Right forelimb (tissue), 1 donor: ENCODE measurements around the gene TLR10.
"Not testable (repeated sequence)": the region's sequence is repeated elsewhere in the genome, so short reads cannot be mapped to it uniquely, and the experiment has no call there.

Experiments
- DNase-seq: peaks from one replicate; pipeline ENCODE4 v3.0.0-alpha.2; 2018

The TLR10 gene

DNA sequence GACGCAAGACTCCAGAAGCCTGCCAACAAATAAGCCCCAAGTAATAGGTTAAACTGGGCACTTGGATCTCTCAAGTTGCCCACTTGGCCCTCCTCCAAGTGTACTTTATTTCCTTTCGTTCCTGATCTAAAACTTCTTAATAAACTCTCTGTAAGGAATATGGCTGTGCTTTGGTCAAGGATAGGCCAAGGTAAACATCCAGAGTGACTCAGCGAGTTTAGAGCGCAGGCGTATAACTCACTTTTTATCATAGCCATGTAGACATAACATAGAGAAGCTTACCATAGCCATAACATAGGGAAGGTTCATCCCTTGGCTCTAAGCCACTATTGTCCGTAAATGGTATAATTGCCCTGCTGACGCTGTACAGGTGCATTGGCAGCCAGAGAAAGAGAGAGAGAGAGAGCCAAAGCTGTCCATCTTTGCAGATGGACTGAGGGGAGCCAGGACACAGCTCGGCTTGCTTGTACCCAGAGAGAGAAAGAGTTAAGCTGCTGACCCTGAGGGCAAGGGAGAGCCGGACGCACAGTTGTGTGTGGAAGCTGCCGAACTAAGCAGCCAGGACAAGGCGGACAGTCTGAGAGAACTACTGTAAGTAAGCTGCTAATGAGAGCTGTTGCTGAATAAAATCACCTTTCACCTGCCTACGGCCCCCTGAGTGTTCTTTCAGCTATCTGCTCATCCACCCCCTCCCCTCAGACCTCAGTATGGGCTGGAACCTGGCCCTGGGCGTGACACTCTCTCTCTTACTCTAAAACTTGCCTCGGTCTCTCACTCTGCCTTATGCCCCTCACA lies 20.0 kb upstream of the TLR10 start:
- DNase-seq, result no peak

DNA sequence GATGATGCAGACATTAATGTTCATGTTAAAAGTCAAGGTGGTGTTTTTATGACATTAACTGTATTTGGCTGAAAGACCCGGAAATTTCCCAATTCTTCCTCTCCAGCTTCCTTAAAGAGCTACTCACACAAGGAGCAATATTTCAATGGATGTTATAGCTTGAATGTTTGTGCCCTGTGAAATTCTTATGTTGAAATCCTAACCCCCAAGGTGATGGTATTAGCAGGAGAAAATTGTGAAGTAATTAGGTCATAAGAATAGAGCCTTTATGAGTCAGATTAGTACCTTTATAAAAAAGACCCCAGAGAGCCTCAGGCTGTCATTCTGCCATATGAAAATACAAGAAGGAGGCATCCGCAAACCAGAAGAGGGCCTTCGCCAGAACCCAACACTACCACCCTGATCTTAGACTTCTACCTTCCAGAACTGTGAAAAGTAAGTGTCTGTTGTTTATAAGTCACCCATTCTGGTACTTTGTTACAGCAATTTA lies 18.2 kb upstream of the TLR10 start:
- no peak for DNase-seq

DNA sequence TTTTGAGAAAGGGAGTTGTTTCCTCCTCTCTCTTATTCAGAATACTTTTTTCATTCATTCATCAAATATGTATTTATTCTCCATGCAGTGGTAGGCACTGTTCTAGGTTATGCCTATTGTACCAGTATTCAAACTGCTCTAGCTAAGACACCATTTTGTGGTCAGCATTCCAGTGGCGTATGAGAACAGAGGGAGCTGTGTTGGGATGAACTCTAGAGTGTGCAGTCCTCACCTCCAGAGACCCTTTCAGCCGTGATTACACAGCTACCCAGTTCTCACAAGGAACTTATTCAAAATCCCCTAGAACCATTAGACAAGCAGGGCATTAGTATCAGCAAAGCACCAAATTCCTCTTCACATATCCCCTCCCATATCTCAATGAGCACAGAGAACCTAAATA lies 17.6 kb upstream of the TLR10 start:
- no peak for DNase-seq

DNA sequence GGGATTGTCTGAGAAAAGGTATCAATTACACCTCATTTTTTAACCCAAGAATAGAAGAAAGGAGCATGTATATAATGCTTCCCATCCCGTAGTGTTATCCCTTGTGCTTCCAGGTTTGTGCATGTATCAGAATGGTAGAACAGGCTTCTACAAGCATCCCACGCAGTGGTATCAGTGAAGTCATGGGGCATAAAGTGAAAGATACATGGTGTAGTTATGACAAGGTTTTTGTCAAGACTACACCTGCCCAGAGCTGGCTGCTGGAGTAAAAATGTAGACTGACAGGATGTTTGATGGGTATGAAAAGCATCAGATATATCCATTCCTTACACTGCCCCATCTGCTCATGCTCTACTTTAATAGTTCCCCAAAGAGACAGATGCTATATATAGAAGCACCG lies 12.3 kb upstream of the TLR10 start:
- DNase-seq, result no peak

DNA sequence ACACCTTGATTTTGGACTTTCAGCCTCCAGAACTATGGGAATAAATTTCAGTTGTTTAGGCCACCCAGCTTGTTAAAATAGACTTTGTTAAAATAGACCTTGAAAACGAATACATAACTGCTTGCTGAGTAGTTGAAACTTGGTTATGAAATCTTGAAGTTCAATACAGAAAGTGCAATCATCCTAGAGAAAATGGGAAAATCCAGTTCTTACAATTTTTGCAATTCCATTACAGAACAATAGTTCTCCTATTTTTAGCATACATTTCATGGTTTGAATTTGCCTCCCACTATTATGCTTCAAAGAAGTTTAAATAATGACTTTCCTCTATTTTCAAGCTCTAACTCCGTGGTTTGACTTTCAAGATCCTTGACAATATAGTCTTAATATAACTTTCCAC lies 11.3 kb upstream of the TLR10 start:
- DNase-seq, result no peak

DNA sequence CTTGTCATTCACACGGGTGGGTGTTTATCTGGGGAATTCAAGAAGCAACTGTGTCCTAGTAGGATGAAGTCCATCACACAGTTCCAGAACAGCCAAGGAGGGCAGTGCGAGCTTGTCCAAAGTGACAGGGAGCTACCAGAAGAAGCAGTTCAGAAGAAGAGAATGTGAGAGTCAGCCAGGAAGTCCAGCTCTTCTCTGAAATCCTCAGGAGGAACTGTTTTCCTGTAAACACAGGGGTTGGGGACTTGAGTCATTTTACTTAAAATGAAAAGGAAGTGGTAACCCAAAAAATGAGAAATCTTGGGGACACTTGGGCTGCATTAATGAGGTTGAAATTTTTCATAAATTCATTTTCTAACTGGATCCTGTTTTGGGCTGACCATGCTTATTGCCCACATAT lies 8.2 kb upstream of the TLR10 start:
- DNase-seq, result no peak

DNA sequence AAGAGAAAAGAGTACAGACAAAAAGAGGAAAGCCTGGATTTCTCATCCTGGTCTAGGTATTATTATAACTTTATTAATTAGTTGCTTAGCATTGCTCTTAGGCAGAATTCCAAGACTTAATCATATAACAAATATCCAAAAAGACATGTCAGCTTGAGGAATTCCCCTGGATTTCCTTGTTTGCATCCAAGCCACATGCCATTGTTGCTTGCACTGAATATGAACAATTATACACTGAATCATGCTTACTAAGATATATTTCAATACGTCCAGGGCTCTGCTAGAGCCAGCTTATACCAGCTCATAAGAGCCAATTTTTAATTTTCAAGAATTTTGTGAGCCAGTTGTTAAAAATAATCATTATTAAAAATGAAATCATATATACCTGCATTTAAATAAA lies 5.5 kb upstream of the TLR10 start:
- DNase-seq, result no peak

DNA sequence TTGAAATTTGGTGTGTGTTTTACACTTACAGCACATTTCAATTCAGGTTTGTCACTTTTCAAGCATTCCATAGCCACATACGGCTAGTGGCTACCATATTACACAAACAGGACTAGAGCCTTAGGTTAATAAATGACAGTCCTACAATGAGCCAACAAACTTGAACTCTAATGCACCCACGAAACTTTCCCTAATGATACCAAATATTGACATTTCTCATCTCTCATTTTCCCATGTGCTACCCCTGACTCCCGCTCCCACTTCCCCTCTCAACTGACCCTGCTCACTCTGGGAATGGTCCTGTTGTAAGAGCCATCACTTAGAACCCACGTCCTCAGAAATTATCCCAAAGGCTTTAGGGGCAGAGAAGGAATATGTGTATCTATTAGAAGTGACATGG lies 4.9 kb upstream of the TLR10 start:
- no peak for DNase-seq

DNA sequence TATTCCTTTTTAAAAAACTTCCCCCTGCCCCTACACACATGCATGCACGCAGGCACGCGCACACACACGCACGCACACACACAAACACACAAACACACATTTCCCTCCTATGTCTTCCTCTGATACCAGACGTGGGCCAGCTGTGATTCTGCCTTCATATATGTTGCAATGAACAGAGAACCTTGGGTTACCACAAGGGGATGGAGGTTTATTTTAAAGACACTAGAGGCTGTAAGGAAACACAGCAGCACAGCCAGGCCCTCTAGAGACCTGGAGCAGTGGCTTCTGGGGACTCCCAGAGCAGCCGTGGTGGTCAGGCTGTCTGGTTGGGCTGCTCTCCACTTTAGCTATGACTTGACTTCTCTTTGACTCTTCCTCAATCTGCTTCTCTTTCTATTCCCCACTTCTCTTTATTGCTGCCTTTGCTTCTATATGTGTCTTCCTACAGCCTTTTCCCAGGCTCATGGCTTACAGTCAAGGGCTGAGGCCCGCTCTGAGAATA lies 3.2 kb upstream of the TLR10 start:
- DNase-seq, result no peak

DNA sequence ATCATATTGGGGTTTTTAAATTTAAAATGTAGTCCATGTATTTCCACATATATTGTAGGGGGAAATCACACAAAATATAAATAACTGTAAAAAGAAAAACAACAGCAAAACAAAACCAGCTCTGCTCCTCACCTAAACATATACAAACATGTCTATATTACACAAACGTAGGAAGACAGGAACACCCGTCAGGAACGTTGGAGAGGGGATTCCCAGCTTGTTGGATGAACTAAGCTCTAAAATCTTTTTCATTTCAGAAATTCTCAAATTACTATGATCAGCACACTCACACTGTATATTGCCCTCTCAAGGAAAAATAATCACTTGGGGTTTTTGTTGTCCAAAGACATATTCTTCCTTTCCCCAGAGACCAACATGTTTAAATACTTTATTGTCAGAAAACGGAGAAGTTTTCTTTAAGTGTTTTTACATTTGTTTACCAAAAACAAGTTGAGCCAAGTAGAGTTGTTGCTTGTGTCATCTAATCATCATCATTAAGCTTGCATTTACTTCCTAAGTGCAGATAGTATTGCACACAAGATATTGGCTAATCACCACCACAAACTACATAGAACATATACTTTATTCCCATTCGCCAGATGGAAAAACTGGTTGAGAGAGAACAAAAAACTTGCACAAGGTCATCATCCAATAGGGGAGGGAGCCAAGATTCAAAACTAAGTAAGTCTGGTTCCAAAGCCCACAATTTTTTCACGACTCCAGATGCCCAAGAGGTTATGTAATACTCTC lies 2.4 kb upstream of the TLR10 start:
- DNase-seq, result no peak

DNA sequence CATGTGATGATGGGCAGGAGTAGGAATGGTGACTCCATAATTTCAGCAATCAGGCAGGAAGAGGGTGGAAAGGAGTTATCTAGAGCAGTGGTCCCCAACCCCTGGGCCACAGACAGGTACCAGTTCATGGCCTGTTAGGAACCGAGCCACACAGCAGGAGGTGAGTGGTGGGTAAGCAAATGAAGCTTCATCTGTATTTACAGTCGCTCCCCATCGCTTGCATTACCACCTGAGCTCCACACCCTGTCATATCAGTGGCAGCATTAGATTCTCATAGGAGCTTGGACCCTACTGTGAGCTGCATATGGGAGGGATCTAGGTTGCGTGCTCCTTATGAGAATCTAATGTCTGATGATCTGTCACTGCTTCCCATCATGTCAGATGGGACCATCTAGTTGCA lies 1.4 kb upstream of the TLR10 start:
- no peak for DNase-seq

DNA sequence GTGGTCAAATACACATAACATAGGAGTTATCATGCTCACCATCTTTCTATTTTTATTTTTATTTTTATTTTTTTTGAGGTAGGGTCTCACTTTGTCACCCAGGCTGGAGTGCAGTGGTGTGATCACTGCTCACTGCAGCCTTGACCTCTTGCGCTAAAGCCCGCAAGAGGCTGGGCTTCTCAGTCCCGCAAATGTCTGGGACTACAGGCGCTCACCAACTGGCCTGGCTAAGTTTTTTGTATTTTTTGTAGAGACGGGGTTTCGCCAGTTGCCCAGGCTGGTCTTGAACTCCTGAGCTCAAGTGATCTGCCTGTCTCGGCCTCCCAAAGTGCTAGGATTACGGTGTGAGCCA lies 295 bp upstream of the TLR10 start:
- DNase-seq, result no peak

DNA sequence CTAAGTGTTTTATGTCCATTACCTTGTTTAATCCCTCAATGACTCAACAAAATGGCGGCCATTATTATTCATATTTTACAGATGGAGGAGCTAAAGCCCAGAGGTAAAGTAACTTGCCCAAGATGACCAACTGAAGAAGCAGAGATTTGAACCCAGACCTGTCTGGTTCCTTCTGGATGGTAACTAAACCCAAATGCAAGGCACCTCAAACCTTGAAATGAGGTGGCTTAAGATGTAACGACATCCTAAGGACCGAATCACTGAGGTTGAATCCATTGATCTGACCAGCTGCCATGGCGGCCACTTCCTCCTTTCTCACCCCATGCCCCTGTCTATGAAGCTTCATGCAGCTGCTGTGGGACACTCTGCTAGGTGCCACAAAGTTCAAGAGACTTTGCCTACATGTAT lies 932 bp downstream of the TLR10 start:
- no peak for DNase-seq

DNA sequence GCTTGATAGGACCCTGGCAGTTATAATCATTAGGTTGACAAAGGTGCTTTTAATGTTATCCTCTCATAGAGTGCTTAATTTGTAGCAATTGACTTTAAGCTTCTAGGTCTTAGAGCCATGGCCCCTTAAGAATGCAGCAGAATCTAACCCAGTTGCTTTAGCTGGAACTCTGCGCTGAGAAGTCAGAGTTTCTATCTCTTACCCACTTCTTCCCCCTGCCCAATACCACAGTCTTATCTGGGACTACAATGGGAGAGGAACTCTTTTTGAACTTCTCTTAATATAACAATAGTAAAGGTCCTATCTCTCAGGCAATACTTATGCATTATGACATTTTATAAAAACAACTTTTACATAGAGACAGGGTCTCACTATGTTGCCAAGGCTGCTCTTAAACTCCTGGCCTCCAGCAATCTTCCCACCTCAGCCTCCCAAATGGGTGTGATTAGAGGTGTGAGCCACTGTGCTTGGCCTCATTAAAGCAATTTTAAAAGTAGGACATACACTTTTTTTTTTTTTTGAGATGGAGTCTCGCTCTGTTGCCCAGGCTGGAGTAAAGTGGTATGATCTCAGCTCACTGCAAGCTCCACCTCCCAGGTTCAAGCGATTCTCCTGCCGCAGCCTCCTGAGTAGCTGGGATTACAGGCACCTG lies 1.8 kb downstream of the TLR10 start:
- no peak for DNase-seq

DNA sequence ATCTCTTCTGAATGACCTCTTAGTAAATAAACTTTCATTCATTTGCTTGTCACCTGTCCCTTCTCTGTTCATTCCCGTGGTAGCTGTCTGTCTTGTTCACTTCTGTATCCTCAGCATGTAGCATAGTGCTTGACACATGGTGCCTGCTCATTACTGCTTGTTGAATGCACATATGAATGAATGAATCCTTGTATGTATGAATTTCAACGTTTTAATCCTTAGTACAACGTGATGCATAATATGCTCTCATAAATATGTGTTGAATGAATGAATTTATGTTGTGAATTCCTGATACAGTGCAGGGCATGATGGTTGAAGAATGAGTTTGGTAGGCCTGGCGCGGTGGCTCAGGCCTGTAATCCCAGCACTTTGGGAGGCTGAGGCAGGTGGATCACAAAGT lies 3.0 kb downstream of the TLR10 start:
- no peak for DNase-seq

DNA sequence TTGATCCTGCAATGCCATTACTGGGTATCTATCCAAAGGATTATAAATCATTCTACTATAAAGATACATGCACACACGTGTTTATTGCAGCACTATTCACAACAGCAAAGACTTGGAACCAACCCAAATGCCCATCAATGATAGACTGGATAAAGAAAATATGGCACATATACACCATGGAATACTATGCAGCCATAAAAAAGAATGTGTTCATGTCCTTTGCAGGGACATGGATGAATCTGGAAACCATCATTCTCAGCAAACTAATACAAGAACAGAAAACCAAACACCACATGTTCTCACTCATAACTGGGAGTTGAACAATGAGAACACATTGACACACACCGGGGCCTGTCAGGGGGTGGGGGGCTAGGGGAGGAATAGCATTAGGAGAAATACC lies 4.9 kb downstream of the TLR10 start:
- DNase-seq, result not testable (repeated sequence)

DNA sequence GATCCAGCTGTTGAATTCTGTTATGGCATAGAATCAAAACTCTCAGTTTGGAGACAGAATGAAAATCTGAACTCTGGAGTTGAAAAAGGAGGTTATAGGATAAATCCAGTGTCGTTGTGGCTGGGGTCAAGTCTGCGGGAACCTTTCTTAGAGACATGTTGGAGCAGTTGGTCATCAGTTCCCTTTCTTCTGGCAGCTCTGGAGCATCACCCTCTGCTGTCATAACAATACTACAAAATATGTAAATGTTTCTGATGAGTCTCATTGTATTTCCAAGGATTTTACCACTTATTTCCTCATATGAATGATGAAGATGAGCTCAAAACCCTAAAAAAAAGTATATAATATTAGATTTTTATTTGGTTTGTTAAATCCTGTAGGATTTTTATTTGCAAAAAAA lies 7.5 kb downstream of the TLR10 start:
- DNase-seq, result no peak

DNA sequence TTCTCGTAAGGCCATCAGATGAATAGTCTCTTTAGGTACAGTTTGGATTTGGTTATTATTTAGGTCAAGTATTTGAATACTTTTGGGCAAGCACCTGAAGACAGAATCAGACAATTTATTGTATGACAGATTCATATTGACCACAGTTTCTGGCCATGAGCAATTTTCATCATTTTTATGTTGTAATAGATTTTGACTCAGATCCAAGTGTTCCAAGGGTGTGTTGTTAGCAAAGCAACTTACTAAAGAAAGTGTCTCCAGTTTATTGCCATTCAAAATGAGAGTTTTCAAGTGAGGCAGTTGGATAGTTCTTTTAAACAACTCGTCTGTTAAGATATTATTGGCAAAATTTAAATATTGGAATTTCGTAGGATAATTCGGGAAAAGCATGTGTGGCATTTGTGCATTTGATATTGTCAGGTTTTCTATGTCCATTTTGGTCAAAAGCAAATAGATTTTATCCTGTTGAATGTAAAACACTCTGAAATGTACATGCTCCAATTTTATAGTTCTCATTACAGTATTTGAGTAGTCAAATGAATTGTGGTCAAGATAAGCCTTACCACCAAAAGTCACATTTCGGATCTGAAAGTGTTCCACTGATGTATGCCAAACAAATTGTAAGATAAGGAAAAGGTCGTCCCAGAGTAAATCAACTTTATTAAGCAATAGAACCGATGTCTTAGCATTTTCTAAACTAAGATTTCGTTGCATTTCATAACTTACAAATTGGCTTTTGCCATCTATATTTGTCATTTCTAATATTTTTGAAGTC lies 8.4 kb downstream of the TLR10 start:
- DNase-seq, result no peak

DNA sequence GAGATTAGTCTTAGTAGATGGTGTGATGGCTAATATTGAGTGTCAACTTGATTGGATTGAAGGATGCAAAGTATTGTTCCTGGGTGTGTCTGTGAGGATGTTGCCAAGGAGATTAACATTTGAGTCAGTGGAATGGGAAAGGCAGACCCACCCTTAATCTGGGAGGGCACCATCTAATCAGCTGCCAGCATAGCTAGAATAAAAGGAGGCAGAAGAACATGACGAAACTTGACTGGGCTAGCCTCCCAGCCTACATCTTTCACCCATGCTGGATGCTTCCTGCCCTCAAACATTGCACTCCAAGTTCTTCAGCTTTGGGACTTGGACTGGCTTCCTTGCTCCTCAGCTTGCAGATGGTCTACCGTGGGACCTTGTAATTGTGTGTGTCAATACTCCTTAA lies 12.5 kb downstream of the TLR10 start:
- DNase-seq, result not testable (repeated sequence)

DNA sequence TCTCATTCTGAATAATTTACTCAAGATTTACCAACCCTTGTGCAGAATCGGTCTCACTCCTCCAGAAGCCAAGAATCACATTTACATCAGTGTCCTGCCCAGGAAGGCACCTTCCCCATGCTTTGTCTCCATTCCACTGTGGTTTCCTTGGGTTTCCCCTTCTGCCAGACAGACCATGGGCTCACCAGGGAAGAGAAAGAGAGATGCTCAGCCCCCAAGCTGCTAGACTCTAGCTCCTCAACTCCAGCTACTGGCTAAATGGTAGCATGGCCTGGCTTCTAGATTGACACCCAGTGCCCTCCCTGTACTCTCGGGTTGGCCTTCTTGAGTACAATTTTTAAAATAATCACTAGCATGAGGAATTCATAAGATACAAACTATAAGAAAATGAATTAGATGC lies 12.9 kb downstream of the TLR10 start:
- DNase-seq, result no peak

DNA sequence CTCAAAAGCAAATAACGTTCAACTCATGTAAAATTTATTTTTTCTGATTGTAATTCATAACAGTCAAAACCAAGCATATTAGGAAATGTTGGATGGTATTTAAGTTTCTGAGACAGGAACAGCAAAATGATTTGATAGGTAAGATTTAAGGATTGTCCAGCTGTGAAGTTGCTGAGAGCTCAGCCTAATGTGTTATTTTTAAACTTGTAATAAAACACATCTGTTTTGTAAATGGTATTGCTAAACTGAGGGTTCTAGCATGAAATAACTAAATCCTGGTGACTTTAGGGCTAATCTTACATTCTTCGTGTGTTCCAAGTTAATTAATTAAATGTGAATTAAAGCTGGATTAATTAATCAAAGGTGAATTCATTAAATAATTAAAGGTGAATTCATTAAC lies 13.3 kb downstream of the TLR10 start:
- no peak for DNase-seq

DNA sequence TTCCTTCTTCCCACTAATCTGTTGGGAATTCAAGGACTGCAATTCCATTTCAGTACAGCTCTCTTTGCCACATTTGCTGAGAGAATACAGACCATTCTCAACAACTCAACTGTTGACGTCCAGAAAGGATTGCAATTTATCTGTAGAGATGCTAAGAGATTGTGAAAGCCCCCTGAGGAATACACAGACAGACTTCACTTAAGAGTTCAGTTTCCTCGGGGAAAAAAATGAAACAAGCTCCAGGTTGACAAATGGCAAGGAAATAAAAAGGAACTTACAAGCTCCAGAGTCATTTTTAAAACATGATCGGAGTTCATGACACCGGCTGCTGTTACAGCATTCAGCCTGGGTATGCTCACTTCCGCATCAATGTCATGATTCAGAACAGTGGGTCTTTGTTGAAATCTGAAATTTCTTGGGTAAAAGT lies 13.8 kb downstream of the TLR10 start:
- no peak for DNase-seq

DNA sequence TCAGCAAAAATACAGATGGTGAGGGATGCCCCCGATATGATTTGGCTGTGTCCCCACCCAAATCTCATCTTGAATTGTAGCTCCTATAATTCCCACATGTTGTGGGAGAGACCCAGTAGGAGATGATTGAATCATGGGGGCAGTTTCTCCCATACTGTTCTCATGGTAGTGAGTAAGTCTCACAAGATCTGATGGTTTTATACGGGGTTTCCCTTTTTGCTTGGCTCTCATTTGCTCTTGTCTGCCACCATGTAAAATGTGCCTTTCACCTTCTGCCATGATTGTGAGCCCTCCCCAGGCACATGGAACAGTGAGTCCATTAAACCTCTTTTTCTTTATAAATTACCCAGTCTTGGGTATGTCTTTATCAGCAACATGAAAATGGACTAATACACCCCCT lies 15.8 kb downstream of the TLR10 start:
- DNase-seq, result not testable (repeated sequence)
